GM12878 (cell line): ENCODE data around the gene BSPRY. TPM values are rescaled to one million over a fixed set of nuclear protein-coding genes. Genes with fewer than 3 reads are reported as not detected.

Experiments
- ATAC-seq: fragments of 200-7000 bp; cut with Tn5 transposase; 3 replicates; pipeline ENCODE4 v1.9.1; 2020; ENCODE audit warnings: mild to moderate bottlenecking, moderate library complexity
- BruUV-seq: library from RNA; stranded (reverse); fragments of 400-500 nt; replicated peaks from 2 replicates; lab custom pipeline; 2021; lab: Mats Ljungman, UMichigan
- CTCF ChIA-PET: fragments of 300-600 bp; sonication (Branson Sonifier 250); formaldehyde crosslinking; extraction: SDS; loops from one replicate; lab custom pipeline; 2021; ENCODE audit warnings: inconsistent platforms; lab: Yijun Ruan, JAX
- POLR2A ChIA-PET: fragments of 350-600 bp; formaldehyde crosslinking; extraction: SDS; loops from one replicate; lab custom pipeline; 2021; ENCODE audit warnings: inconsistent platforms; lab: Charles Lee
- RAD21 ChIA-PET: fragments of 300-600 bp; sonication (Branson Sonifier 250); formaldehyde crosslinking; loops from one replicate; lab custom pipeline; 2023; ENCODE audit warnings: antibody characterized with exemption; ENCODE audit not compliant: unreplicated experiment; lab: Charles Lee
- SMC1A ChIA-PET: fragments of 300-600 bp; sonication (Branson Sonifier 250); formaldehyde crosslinking; loops from one replicate; lab custom pipeline; 2023; ENCODE audit not compliant: unreplicated experiment, uncharacterized antibody; lab: Charles Lee
- DNase-seq: peaks from one replicate; pipeline ENCODE4 v3.0.0-alpha.2; 2011; ENCODE audit warnings: low read depth, low spot score
- FAIRE-seq: peaks from 3 replicates; lab custom pipeline; 2011; peaks lifted over from hg19 to GRCh38; lab: Jason Lieb, UNC
- H2AFZ ChIP-seq: 2 replicates; pipeline ENCODE4 v1.6.0; 2011; ENCODE audit warnings: low read depth, low read length, control low read depth; ENCODE audit not compliant: control insufficient read depth
- H3K27ac ChIP-seq: 2 replicates; pipeline ENCODE4 v1.5.1; 2011; ENCODE audit warnings: control low read depth; ENCODE audit not compliant: control insufficient read depth, insufficient read depth
- H3K27me3 ChIP-seq, 2 experiments: replicated peaks in 1 of 2; 2 replicates each; pipeline versions ENCODE4 v1.6.0 to v1.6.1; 2011; ENCODE audit warnings: low read length in 1 of 2; ENCODE audit not compliant: control insufficient read depth in 2 of 2, insufficient read depth in 2 of 2
- H3K36me3 ChIP-seq, 2 experiments: 2 replicates each; pipeline ENCODE4 v1.5.1; 2011; ENCODE audit warnings: low read length in 1 of 2; ENCODE audit not compliant: control insufficient read depth in 2 of 2, insufficient read depth in 2 of 2
- H3K4me1 ChIP-seq: 2 replicates; pipeline ENCODE4 v1.6.1; 2011; ENCODE audit warnings: mild to moderate bottlenecking, low read length, moderate library complexity, mixed read lengths; ENCODE audit not compliant: control insufficient read depth, insufficient read depth
- H3K4me2 ChIP-seq: 2 replicates; pipeline ENCODE4 v1.6.0; 2011; ENCODE audit warnings: control low read depth; ENCODE audit not compliant: control insufficient read depth, insufficient read depth
- H3K4me3 ChIP-seq: fragments of 200-600 bp; sonication (generic); 2 replicates; pipeline ENCODE4 v1.5.1; 2016
- H3K79me2 ChIP-seq: 2 replicates; pipeline ENCODE4 v1.6.0; 2011; ENCODE audit warnings: low read length; ENCODE audit not compliant: control insufficient read depth, insufficient read depth
- H3K9ac ChIP-seq: 2 replicates; pipeline ENCODE4 v1.8.0; 2011; ENCODE audit warnings: low read length, control low read depth, mixed read lengths; ENCODE audit not compliant: control insufficient read depth, insufficient read depth
- H3K9me3 ChIP-seq: replicated peaks from 3 replicates; pipeline ENCODE4 v1.5.1; 2011; ENCODE audit warnings: mild to moderate bottlenecking, low read length; ENCODE audit not compliant: control insufficient read depth, insufficient read depth
- H4K20me1 ChIP-seq: 2 replicates; pipeline ENCODE4 v1.6.0; 2011; ENCODE audit not compliant: control insufficient read depth, insufficient read depth
- LARP7 ChIP-seq: fragments of 450-650 bp; IDR thresholded peaks from 2 replicates; pipeline ENCODE4 v1.6.1; 2017; ENCODE audit warnings: mild to moderate bottlenecking
- MEF2B ChIP-seq: fragments of 450-650 bp; IDR thresholded peaks from 2 replicates; pipeline ENCODE4 v1.6.1; 2018; ENCODE audit warnings: mild to moderate bottlenecking, moderate library complexity; ENCODE audit not compliant: partially characterized antibody, poor library complexity, severe bottlenecking
- NBN ChIP-seq: fragments of 450-650 bp; IDR thresholded peaks from 2 replicates; pipeline ENCODE4 v1.6.1; 2016
- SREBF1 ChIP-seq: IDR thresholded peaks from 2 replicates; pipeline ENCODE4 v1.6.1; 2012; ENCODE audit warnings: mild to moderate bottlenecking, low read length
- STAT3 ChIP-seq: IDR thresholded peaks from 2 replicates; pipeline ENCODE4 v1.6.1; 2011; ENCODE audit warnings: low read depth, low read length, improper control_type of control experiment
- YY1 ChIP-seq: IDR thresholded peaks from 2 replicates; pipeline ENCODE4 v1.6.1; 2011; ENCODE audit warnings: low read depth, mild to moderate bottlenecking, low read length
- ZNF217 ChIP-seq: fragments of 450-650 bp; IDR thresholded peaks from 2 replicates; pipeline ENCODE4 v1.6.1; 2017; ENCODE audit warnings: antibody characterized with exemption, mild to moderate bottlenecking
- ZNF384 ChIP-seq: IDR thresholded peaks from 2 replicates; pipeline ENCODE4 v1.6.1; 2012; ENCODE audit warnings: low read depth, mild to moderate bottlenecking, low read length, improper control_type of control experiment, borderline replicate concordance
- WGBS: methylation state at CpG from one replicate; pipeline ENCODE4 v1.1.6; 2016; ENCODE audit warnings: low lambda C conversion rate; ENCODE audit not compliant: insufficient replicate concordance, insufficient coverage; ENCODE audit errors: missing lambda C conversion rate; 5-methylcytosine and 5-hydroxymethylcytosine counted together
- in situ Hi-C: fragments of 300-500 bp; cut with MboI; formaldehyde crosslinking; loops from 9 replicates; pipeline ENCODE4 v1.14.3; 2018; ENCODE audit warnings: mixed read lengths
- intact Hi-C: fragments of 100-400 bp; cut with micrococcal nuclease; formaldehyde crosslinking; loops from one replicate; pipeline ENCODE4 v1.14.2; 2022; ENCODE audit not compliant: unreplicated experiment
- polyA plus RNA-seq, 11 experiments: library from polyadenylated mRNA; depleted of rRNA in 4 of 11; unstranded in 6 of 11; stranded (reverse) in 5 of 11; fragments of >200 nt; fragmentation: Nextera tagmentation in 4 of 11; fragmentation: Illumina TruSeq in 1 of 11; extraction: Ambion mirVana in 4 of 11; extraction: Trizol in 1 of 11; gene quantifications; 1 replicate in 1 of 11; 2 replicates in 10 of 11; pipeline versions ENCODE4 v1.2.1 to v1.2.3, GENCODE V29; 2011 to 2016; ENCODE audit warnings: inconsistent platforms in 2 of 11, missing spikeins in 2 of 11, low read depth in 1 of 11
- total RNA-seq, 4 experiments: library from RNA; depleted of rRNA in 3 of 4; stranded (reverse); fragments of >200 nt in 3 of 4; fragmentation: Illumina TruSeq in 1 of 4; extraction: Trizol in 1 of 4; gene quantifications; 2 replicates each; pipeline versions ENCODE4 v1.2.1 to v1.2.3, GENCODE V29; 2013 to 2021

BSPRY gene
- total and polyA plus RNA-seq, 10 of the 15 experiments (the other 5 are each of a cell fraction or from before 2014, with no cell fraction given), result 0.45 to 6.3 (median 4.1) TPM

DNA sequence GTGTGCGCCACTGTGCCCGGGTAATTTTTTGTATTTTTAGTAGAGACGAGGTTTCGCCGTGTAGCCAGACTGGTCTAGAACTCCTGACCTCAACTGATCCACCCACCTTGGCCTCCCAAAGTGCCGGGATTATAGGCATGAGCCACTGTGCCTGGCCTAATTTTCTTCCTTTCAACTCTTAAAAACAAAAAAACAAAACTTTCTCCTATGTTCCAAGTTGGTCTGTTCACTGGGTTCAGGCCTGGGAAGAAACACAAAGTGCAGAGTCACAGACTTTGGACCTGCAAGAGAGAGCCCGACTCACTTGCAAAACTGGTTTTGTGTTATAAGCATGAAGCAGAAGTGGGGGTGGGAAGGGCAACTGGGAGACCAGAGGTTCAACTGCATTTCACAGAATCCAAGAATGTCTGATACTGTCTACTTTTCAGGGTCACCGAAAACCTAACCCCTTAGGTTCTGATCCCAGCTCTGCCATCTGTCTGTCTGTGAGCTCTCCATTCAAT lies 32.6 kb downstream of the BSPRY start:
- no peak overlapping the region for H3K4me2 ChIP-seq
- no peaks in the 10 kb centered on the region for H3K79me2 ChIP-seq
- ATAC-seq, result no peak
- H3K9me3 ChIP-seq, result no peaks in the 10 kb centered on the region
- peaks cover 7% of the 10 kb centered on the region for H3K4me1 ChIP-seq
- H3K27ac ChIP-seq, result no peak overlapping the region
- H3K4me3 ChIP-seq, result no peak overlapping the region
- H3K36me3 ChIP-seq, result 0 out of 4 replicates have a peak, but pooled peaks cover 0 to under 1% of the 10 kb centered on the region in 2 experiments
- no peak for DNase-seq
- H4K20me1 ChIP-seq, result no peaks in the 10 kb centered on the region
- intact Hi-C loops, result loop anchor here (5.0 kb wide), 1 partner anchor 160 kb away; the partner anchor contains the start of genes FKBP15 and SLC31A1
- SMC1A ChIA-PET, result interaction anchor here (0.6 to 1.5 kb wide), 2 partner anchors 110 to 162 kb away, joined by 3 read pairs; no protein-coding TSS in a partner anchor
- WGBS, result 90% methylated on average over 8 of the region's 8 CpGs
- FAIRE-seq, result no peak
- no peak for TF ChIP-seq MEF2B
- TF ChIP-seq STAT3, result no peak
- no peak for TF ChIP-seq SREBF1
- TF ChIP-seq ZNF384, result no peak
- no peak for TF ChIP-seq LARP7
- no peak for TF ChIP-seq NBN
- no peak for TF ChIP-seq YY1
- TF ChIP-seq ZNF217, result no peak
- TF ChIP-seq, all 136 proteins: peak for 0
- H2AFZ ChIP-seq, result no peak overlapping the region
- H3K27me3 ChIP-seq, result no peaks in the 10 kb centered on the region
- in situ Hi-C loops, result no loop called here
- POLR2A ChIA-PET, result no interaction called here
- CTCF ChIA-PET, result no interaction called here
- RAD21 ChIA-PET, result interaction anchor here (1.5 kb wide), 1 partner anchor 28 kb away, joined by 4 read pairs; no protein-coding TSS in a partner anchor
- no TSS peak for BruUV-seq
- H3K9ac ChIP-seq, result no peak overlapping the region
